GM13976 (cell line): Measurements from ENCODE around the gene PPP1R9B.

Experiments
- DNase-seq: peaks from one replicate; pipeline ENCODE4 v3.0.0; 2012; ENCODE audit warnings: low spot score
- in situ Hi-C: fragments of 300-500 bp; cut with MboI; formaldehyde crosslinking; loops from one replicate; pipeline ENCODE4 v1.12.0; 2022; ENCODE audit warnings: low sequenced_read_pairs, mixed read lengths, inconsistent platforms; ENCODE audit not compliant: unreplicated experiment
- TF ChIP-seq, protein P1 (sequence below): IDR thresholded peaks from 2 replicates; pipeline ENCODE4 v1.5.1; 2012; ENCODE audit warnings: borderline replicate concordance, mild to moderate bottlenecking; ENCODE audit not compliant: insufficient read depth; ENCODE audit errors: extremely low read depth, missing control alignments, control extremely low read depth

PPP1R9B gene

DNA sequence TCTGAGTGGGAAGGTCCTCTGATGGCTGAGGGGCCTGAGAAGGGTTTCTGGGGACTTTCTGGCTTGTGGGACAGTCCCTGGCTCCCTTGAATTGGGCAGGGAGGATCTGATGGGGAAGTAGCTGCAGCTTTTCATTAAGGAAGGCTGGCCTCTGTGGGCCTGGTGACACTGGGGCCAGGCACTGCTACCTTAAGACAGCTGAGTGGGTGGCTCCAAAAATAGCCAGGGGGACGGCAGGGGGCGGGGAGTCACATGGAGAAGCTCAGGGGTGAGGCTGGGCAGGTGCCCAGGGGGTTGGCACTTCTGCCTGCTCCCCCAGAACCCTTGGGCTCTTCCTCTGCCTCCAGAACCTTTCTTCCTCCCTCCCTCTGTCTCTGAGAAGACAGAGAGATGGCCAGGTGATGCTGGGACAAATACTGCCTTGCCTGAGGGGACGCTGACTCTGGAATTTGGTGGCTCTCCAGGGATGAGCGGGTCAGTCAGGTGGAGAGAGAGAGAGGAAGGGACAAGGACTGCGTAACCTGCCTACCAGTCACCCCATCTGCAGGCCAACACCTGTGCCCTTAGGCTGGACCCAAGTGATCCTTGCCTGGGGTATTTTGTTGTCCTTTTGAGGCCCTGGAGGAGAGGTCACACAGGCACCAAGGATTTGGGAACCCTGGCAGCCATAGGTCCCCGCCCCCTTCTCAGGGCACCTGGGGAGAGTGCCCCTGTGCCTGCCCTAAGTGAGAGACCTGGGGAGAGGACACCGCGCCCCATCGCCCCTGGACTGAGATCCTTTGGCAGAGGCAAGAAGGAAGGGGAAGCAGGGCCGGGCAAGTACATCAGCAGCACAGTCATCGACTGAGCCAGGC is 13.6 kb upstream of the PPP1R9B start:
- TF ChIP-seq, protein P1, sequence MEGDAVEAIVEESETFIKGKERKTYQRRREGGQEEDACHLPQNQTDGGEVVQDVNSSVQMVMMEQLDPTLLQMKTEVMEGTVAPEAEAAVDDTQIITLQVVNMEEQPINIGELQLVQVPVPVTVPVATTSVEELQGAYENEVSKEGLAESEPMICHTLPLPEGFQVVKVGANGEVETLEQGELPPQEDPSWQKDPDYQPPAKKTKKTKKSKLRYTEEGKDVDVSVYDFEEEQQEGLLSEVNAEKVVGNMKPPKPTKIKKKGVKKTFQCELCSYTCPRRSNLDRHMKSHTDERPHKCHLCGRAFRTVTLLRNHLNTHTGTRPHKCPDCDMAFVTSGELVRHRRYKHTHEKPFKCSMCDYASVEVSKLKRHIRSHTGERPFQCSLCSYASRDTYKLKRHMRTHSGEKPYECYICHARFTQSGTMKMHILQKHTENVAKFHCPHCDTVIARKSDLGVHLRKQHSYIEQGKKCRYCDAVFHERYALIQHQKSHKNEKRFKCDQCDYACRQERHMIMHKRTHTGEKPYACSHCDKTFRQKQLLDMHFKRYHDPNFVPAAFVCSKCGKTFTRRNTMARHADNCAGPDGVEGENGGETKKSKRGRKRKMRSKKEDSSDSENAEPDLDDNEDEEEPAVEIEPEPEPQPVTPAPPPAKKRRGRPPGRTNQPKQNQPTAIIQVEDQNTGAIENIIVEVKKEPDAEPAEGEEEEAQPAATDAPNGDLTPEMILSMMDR = no peak
- in situ Hi-C loops = no loop called here
- peak; percentile 67 for DNase-seq

DNA sequence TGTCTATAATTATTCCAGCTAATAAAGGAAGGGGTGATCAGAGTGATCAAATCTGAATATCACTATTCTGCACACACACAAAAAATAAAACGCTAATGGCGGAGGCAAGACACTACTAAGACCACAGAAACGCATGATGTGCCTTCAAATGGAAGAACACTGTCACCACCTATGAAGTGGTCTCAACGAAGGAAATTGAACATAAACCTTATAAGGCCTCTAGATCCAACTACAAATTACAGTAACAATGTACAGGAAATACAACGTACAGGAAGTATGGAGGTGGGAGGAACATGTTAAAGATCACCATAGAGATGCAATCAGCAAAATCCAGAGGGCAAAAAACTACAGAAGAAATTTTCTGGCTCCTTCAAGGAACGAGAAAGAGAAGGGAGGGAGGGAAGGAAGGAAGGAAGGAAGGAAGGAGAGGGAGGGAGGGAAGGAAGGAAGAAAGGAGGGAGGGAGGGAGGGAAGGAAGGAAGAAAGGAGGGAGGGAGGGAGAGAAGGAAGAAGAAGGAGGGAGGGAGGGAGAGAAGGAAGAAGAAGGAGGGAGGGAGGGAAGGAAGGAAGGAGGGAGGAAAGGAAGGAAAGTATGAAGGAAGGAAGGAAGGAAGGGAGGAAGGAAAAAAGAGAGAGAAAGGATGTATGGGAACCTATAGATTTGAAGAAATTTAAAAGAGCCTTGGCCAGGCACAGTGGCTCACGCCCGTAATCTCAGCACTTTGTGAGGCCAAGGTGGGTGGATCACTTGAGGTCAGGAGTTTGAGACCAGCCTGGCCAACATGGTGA is 12.2 kb upstream of the PPP1R9B start:
- TF ChIP-seq, protein P1 = no peak
- DNase-seq = no peak
- in situ Hi-C loops = no loop called here

DNA sequence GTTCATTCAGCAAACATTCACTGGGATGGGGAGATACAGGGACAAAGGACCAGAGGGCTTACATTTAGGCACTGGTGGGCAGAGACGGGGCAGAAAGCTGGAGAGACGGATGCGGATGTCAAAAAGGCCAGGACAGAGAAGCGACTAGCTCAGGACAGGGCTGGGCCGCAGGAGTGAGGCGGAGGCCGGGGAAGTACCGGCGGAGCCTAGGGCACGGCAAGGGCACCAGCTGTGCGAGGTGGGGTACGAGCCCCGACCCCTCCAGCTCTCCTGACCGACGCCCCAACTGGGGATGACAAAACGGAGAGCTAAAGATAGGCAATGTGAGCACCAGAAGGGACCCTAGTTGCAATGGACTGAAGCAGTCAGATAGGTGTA is 11.4 kb upstream of the PPP1R9B start:
- in situ Hi-C loops = no loop called here
- TF ChIP-seq, protein P1 = no peak
- DNase-seq = no peak

DNA sequence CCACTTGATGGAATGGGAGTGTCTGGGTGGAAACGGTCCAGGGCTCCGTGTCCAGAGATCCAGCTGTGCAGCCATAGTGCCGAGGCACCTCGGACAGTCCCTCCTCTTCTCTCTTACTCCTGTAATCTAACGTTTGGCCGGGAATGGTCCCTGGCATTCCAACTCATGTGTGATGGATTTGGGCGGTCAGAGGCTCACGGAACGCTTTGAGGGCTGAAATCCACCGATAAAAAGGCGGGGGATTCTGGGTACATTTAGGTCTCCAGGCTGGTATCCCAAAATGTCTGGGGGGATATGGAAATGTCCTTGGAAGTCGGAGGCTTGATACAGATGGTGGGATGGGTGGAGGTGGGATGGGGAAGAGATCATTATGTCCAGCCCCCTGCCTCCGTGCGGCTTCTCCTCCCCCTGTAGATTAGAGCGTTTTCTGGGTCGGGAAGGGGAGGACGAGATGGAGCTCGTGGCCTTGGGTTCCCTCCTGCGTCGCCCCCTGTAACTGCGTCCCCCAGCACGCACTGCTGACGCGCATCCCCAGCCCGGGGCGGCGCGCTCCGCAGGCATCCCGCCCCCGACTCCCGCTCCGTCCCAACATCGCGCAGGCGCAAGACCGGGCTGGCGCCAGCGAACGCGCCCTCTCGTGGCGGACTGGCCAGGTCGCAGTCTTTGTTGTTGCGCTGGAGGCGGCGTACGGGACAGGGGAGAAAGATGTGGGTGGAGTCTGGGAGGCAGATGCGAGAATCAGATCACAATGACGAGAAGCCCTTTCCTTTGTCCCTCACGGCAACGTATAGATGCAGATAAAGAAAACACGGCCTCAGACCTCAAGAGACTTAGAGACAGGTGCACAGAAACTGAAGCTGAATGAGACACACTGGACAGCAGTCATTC is 10.8 kb upstream of the PPP1R9B start:
- in situ Hi-C loops = no loop called here
- peak; percentile 99 for DNase-seq
- TF ChIP-seq, protein P1 = peak; percentile 97

DNA sequence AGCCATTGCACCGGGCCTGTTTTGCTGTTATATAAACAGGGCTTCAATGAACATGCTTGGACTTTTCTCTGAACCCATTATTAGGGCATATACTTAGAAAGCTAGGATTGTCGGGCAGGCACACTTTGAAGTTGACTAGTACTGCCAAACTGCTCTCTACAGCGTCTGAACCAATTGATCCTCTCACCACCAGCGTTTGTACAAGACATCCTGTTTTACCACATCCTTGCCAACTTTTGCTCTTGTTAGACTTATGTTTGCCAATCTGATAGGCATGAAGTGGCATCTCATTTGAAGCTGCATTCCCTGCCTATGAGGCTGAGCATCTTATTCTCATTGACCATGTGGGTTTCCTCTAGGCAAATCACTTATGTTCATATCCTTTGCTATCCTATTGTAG is 7.4 kb upstream of the PPP1R9B start:
- in situ Hi-C loops = no loop called here
- no peak for DNase-seq
- TF ChIP-seq, protein P1 = no peak
